DND-41 (cell line): Measurements from ENCODE around the gene MYO5A.

ENCODE experiments used
- ATAC-seq: fragments of 200-7000 bp; cut with Tn5 transposase; 3 replicates; pipeline ENCODE4 v1.9.1; 2021; ENCODE audit warnings: low read depth; ENCODE audit not compliant: insufficient read depth
- DNase-seq: peaks from one replicate; pipeline ENCODE4 v3.0.0-alpha.2; 2020
- H2AFZ ChIP-seq: 2 replicates; pipeline ENCODE4 v1.6.0; 2012; ENCODE audit warnings: low read depth, low read length
- H3K27ac ChIP-seq: 2 replicates; pipeline ENCODE4 v1.5.1; 2012; ENCODE audit warnings: low read length, inconsistent platforms
- H3K27me3 ChIP-seq: fragments of 200-600 bp; sonication (generic); 2 replicates; pipeline ENCODE4 v1.6.0; 2012; ENCODE audit warnings: low read length, mild to moderate bottlenecking, inconsistent platforms; ENCODE audit not compliant: insufficient read depth, poor library complexity
- H3K36me3 ChIP-seq: 2 replicates; pipeline ENCODE4 v1.5.1; 2012; ENCODE audit warnings: low read length, inconsistent platforms; ENCODE audit not compliant: insufficient read depth
- H3K4me1 ChIP-seq: 2 replicates; pipeline ENCODE4 v1.5.1; 2012; ENCODE audit warnings: mild to moderate bottlenecking, low read length; ENCODE audit not compliant: insufficient read depth
- H3K4me2 ChIP-seq: 2 replicates; pipeline ENCODE4 v1.6.0; 2012; ENCODE audit warnings: mild to moderate bottlenecking, moderate library complexity, low read length, inconsistent platforms; ENCODE audit not compliant: insufficient read depth
- H3K4me3 ChIP-seq, 2 experiments: fragments of 200-600 bp in 1 of 2; shearing (Covaris generic) in 1 of 2; 2 replicates each; pipeline ENCODE4 v1.5.1; 2012 to 2016; ENCODE audit warnings: inconsistent platforms in 2 of 2, low read length in 2 of 2, mild to moderate bottlenecking in 2 of 2, low read depth in 1 of 2, moderate library complexity in 1 of 2
- H3K79me2 ChIP-seq: 2 replicates; pipeline ENCODE4 v1.6.0; 2012; ENCODE audit warnings: low read length, inconsistent platforms; ENCODE audit not compliant: insufficient read depth
- H3K9ac ChIP-seq: 2 replicates; pipeline ENCODE4 v1.6.0; 2012; ENCODE audit warnings: low read depth, mild to moderate bottlenecking, inconsistent platforms, low read length, moderate library complexity
- H3K9me3 ChIP-seq: 2 replicates; pipeline ENCODE4 v1.5.1; 2012; ENCODE audit warnings: low read length, moderate library complexity, mild to moderate bottlenecking, inconsistent platforms; ENCODE audit not compliant: insufficient read depth, severe bottlenecking
- H4K20me1 ChIP-seq: 2 replicates; pipeline ENCODE4 v1.6.0; 2012; ENCODE audit warnings: low read length; ENCODE audit not compliant: insufficient read depth
- EZH2 ChIP-seq: IDR thresholded peaks from 3 replicates; pipeline ENCODE4 v1.6.1; 2012; ENCODE audit warnings: borderline replicate concordance, low read depth, mild to moderate bottlenecking, moderate library complexity, low read length, inconsistent platforms; ENCODE audit not compliant: severe bottlenecking
- TF ChIP-seq, protein P1 (sequence below): IDR thresholded peaks from 2 replicates; pipeline ENCODE4 v1.5.1; 2012; ENCODE audit warnings: borderline replicate concordance, low read length, moderate library complexity, mild to moderate bottlenecking; ENCODE audit not compliant: poor library complexity, severe bottlenecking; ENCODE audit errors: extremely low read depth

MYO5A gene

DNA sequence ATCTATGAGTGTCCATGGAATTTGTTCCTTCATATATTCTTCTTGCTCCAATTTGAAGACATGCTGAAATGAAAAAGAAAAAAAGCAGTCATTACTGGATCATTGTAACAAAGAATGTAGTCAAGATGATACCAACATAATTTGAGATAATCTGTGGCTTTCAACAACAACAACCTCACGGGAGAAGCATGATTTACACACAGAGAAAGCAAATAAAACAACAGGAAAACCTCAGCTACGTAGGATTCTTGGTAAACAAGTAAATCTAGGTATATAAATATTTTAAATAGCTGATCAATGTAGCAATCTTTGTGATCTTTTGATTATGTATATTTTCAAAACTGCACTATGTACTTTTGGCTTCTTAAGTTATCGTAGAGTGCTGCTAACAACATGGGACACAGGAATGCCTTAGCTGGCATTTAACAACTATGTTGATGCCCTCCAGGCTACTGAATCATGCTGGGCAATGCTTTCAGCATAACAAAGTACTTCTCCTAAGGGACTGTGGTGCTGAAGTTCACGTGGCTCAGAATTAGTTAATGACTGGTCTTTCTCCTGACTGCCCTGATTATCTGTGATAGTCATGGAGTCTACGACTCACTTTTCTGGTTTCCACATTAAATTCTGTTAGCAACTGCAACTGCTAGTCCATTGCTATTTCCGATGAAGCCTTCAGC lies 136.5 kb downstream of the MYO5A start:
- H3K9ac ChIP-seq, result no peak overlapping the region
- H3K27ac ChIP-seq, result no peak overlapping the region
- no peak overlapping the region for H3K4me2 ChIP-seq
- DNase-seq (no peak), ATAC-seq (no peak)
- peaks cover 4% of the 10 kb centered on the region; the same call in 1 of the 2 replicates for H3K36me3 ChIP-seq
- TF ChIP-seq, protein P1, sequence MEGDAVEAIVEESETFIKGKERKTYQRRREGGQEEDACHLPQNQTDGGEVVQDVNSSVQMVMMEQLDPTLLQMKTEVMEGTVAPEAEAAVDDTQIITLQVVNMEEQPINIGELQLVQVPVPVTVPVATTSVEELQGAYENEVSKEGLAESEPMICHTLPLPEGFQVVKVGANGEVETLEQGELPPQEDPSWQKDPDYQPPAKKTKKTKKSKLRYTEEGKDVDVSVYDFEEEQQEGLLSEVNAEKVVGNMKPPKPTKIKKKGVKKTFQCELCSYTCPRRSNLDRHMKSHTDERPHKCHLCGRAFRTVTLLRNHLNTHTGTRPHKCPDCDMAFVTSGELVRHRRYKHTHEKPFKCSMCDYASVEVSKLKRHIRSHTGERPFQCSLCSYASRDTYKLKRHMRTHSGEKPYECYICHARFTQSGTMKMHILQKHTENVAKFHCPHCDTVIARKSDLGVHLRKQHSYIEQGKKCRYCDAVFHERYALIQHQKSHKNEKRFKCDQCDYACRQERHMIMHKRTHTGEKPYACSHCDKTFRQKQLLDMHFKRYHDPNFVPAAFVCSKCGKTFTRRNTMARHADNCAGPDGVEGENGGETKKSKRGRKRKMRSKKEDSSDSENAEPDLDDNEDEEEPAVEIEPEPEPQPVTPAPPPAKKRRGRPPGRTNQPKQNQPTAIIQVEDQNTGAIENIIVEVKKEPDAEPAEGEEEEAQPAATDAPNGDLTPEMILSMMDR, result no peak
- no peak for TF ChIP-seq EZH2
- no peaks in the 10 kb centered on the region for H3K4me1 ChIP-seq
- no peaks in the 10 kb centered on the region for H3K79me2 ChIP-seq
- no peaks in the 10 kb centered on the region for H4K20me1 ChIP-seq
- no peaks in the 10 kb centered on the region for H3K9me3 ChIP-seq
- H3K27me3 ChIP-seq, result no peaks in the 10 kb centered on the region
- no peak overlapping the region for H3K4me3 ChIP-seq
- H2AFZ ChIP-seq, result no peak overlapping the region

DNA sequence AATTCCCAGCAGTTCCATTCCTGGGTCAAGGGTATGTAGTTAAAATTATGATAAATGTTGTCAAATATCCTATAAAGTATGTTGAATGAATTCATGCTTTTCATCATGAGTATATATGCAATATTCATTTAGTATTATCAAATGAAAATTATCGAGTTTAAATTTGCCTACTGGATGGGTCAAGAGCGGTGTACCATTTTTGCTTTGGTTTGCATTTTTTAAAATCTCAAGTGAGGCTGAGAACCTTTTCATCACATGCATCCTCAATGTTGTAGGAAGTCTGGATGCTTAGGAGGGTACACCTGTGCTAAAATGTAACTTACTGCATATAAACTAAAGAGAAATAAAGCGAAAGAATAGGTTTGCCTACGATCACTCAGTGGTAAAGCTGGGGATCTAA lies 137.6 kb downstream of the MYO5A start:
- ATAC-seq (no peak), DNase-seq (no peak)
- no peaks in the 10 kb centered on the region for H3K27me3 ChIP-seq
- no peak overlapping the region for H3K27ac ChIP-seq
- no peaks in the 10 kb centered on the region for H3K4me1 ChIP-seq
- no peak overlapping the region for H2AFZ ChIP-seq
- no peaks in the 10 kb centered on the region for H4K20me1 ChIP-seq
- no peak overlapping the region for H3K4me3 ChIP-seq
- H3K9me3 ChIP-seq, result no peaks in the 10 kb centered on the region
- H3K36me3 ChIP-seq, result peaks cover 4% of the 10 kb centered on the region; the same call in 1 of the 2 replicates
- H3K9ac ChIP-seq, result no peak overlapping the region
- no peaks in the 10 kb centered on the region for H3K79me2 ChIP-seq
- no peak overlapping the region for H3K4me2 ChIP-seq
- TF ChIP-seq, protein P1, result no peak
- no peak for TF ChIP-seq EZH2

DNA sequence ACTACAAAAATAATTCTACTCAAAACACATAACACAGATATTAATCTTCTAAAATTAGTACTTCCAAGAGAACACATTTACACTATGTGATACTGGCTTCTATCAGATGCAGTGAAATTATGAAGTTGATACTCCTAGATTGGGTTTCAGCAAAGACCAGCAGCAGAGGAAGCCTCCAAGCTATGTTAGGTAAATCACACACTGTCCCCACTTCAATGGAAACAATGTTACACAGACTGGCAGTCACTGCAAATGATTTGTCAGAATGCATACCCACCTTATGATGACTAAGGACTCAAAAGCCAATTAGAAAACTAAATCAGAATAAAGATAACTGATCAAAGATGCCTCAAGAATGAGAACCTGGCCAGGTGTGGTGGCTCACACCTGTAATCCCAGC lies 143.0 kb downstream of the MYO5A start:
- no peaks in the 10 kb centered on the region for H3K9me3 ChIP-seq
- no peak overlapping the region for H3K4me2 ChIP-seq
- H3K4me3 ChIP-seq, result no peak overlapping the region
- no peak overlapping the region for H3K27ac ChIP-seq
- ATAC-seq (no peak), DNase-seq (no peak)
- no peak overlapping the region for H2AFZ ChIP-seq
- no peak overlapping the region for H3K9ac ChIP-seq
- H3K79me2 ChIP-seq, result no peaks in the 10 kb centered on the region
- H3K27me3 ChIP-seq, result no peaks in the 10 kb centered on the region
- H3K36me3 ChIP-seq, result peaks cover 20% of the 10 kb centered on the region; the same call in 1 of the 2 replicates
- H3K4me1 ChIP-seq, result no peaks in the 10 kb centered on the region
- H4K20me1 ChIP-seq, result no peaks in the 10 kb centered on the region
- TF ChIP-seq EZH2, result no peak
- TF ChIP-seq, protein P1, result no peak
